Stomach (tissue), 4 donors: Measurements from ENCODE around the gene FAM222A.

Source experiments
- POLR2A ChIP-seq, 4 donors: fragments of 450-650 bp; IDR thresholded peaks; one replicate each; pipeline ENCODE4 v1.6.1; 2016; ENCODE audit warnings: antibody characterized with exemption in 4 of 4, control low read depth in 2 of 4, mild to moderate bottlenecking in 1 of 4, moderate library complexity in 1 of 4
- POLR2AphosphoS5 ChIP-seq, 3 donors: sonication (generic); formaldehyde crosslinking; IDR thresholded peaks; one replicate each; pipeline ENCODE4 v1.6.1; 2016; ENCODE audit warnings: antibody characterized with exemption in 3 of 3

DNA sequence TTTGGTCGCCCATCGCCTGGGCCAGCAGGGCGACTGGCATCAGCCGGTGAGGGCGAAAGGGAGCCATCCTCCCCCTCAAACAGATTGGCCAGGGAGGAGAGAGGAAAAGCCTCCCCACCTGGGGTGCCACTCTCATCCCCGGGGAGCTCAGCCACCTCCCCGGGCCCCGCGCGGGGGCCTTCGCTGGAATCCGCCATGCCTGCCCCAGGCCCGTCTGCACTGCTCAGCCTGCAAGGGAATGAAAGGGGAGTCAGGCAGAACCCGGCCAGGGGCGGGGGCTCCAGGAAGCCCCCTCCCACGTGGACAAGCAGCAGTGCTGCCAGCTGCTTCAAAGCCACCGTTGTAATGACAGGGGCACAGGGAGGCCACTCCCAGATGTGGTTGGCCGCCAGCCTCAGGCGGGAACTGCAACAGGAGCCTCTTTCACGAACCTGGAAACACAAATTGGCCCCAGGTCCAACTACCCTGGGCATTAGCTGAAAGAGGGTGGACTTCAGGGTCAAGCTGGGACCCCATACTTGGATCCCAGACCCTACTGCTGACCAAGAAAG lies 101.0 kb downstream of the FAM222A start:
- TF ChIP-seq POLR2A (IDR thresholded peaks at IDR 0.05): no peak
- TF ChIP-seq POLR2AphosphoS5 (IDR thresholded peaks at IDR 0.05): no peak
